Measurements from ENCODE around the gene FAF1. TPM values are rescaled to one million over a fixed set of nuclear protein-coding genes. Genes with fewer than 3 reads are reported as not detected.

Gene FAF1
- total RNA-seq, 1 experiment from 2014 or later = 109 TPM

DNA sequence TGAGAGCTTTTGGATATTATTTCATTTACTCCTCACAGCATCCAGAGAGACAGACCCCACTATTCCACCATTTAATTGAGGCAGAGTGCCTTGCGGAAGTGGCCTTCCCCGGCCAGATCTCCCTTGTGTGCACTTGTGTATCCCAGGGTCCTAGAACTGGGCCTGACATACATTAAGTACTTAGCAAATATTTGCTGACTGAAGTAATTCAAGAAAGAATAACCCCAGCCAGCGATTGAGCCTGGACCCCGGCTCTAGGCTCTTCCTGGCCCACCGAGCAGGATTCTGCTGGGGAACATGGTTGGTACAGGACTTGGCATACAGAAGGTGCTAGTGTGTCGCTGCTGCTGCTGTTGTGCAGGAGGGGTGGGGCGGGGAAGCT lies 545.2 kb downstream of the FAF1 start:
- H3K4me3 ChIP-seq (ENCODE audit: low read depth, low read length, poor library complexity, severe bottlenecking) = no peak overlapping the region
- no peak for DNase-seq (ENCODE audit: low spot score)
- H3K36me3 ChIP-seq (ENCODE audit: insufficient read depth, low read length, poor library complexity, severe bottlenecking) = no peaks in the 10 kb centered on the region
- no peaks in the 10 kb centered on the region for H3K9me3 ChIP-seq (ENCODE audit: low read depth, low read length, poor library complexity, severe bottlenecking)
- TF ChIP-seq, protein P1, sequence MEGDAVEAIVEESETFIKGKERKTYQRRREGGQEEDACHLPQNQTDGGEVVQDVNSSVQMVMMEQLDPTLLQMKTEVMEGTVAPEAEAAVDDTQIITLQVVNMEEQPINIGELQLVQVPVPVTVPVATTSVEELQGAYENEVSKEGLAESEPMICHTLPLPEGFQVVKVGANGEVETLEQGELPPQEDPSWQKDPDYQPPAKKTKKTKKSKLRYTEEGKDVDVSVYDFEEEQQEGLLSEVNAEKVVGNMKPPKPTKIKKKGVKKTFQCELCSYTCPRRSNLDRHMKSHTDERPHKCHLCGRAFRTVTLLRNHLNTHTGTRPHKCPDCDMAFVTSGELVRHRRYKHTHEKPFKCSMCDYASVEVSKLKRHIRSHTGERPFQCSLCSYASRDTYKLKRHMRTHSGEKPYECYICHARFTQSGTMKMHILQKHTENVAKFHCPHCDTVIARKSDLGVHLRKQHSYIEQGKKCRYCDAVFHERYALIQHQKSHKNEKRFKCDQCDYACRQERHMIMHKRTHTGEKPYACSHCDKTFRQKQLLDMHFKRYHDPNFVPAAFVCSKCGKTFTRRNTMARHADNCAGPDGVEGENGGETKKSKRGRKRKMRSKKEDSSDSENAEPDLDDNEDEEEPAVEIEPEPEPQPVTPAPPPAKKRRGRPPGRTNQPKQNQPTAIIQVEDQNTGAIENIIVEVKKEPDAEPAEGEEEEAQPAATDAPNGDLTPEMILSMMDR (conservative IDR thresholded peaks at IDR 0.05; ENCODE audit: low read depth, low read length) = no peak
- TF ChIP-seq EZH2 (IDR thresholded peaks at IDR 0.05; ENCODE audit: borderline replicate concordance, low read depth, low read length, poor library complexity, severe bottlenecking) = no peak
- ChIA-PET POLR2A (ENCODE audit: low non-redundant PET) (no interaction called here), CTCF (no interaction called here)
- intact Hi-C loops (cut with micrococcal nuclease; ENCODE audit: unreplicated experiment) = no loop called here
- no peaks in the 10 kb centered on the region for H3K4me1 ChIP-seq (ENCODE audit: insufficient read depth, low read length, poor library complexity, severe bottlenecking)
- BruUV-seq (replicated peaks) = no TSS peak
- peaks cover 89% of the 10 kb centered on the region for H3K27me3 ChIP-seq (replicated peaks; ENCODE audit: insufficient read depth, low read depth, low read length, poor library complexity)
- no peak overlapping the region for H3K27ac ChIP-seq (ENCODE audit: low read depth, low read length, poor library complexity, severe bottlenecking)

DNA sequence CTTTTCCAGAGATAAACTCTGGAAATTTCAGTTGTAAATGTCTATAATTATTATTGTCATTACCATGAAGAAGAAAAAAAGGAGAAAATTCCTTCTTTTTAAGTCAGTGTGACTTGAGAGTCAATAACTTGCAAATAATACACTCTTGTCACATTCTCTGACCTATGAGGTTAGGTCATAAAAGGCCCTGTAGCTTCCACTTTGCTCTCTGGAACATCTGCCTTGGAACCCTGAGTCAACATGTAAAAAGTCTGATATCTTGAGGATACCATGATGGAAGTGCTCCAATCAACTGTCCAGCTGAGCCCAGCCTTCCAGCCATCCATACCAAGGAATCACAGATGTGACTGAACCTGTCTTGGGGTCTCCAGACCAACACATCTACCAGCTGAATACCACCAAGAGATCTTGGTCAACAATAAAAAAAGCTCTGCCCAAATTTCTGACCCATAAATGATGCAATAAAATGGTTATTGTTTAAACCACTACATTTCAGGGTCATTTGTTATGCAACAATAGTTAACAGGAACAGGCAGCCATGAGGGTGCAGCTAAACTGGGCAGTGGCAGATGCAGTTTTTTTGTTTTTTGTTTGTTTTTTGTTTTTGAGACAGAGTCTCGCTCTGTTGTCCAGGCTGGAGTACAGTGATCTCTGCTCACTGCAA lies 547.1 kb downstream of the FAF1 start:
- ChIA-PET POLR2A (ENCODE audit: low non-redundant PET) (no interaction called here), CTCF (interaction anchor here (0.5 kb wide), 1 partner anchor 208 kb away, joined by 3 read pairs; no protein-coding TSS in a partner anchor)
- H3K27me3 ChIP-seq (replicated peaks; ENCODE audit: insufficient read depth, low read depth, low read length, poor library complexity) = peaks cover 84% of the 10 kb centered on the region

DNA sequence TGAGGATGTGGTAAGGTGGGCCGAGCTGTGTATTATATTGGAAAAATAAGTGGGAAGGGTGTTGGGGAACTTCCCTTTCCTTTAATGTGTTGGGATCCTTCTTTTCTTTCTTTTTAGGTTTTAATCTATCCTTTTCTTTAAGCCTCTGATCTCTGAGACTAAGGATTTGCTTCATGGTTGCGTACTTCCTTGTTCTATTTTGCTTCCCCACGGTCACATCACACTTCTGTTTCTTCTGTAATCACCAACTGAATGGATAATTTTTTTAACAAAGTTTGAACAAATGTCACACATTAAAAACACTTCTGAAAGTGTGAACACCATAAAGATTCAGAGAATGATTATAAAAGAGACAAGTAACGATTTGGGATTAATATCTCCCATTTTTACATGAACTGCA lies 554.3 kb downstream of the FAF1 start:
- CTCF ChIA-PET = no interaction called here
- no TSS peak for BruUV-seq (replicated peaks)
- Histone ChIP-seq H3K4me1 (ENCODE audit: insufficient read depth, low read length, poor library complexity, severe bottlenecking) (no peaks in the 10 kb centered on the region), H3K27ac (ENCODE audit: low read depth, low read length, poor library complexity, severe bottlenecking) (no peak overlapping the region), H3K9me3 (ENCODE audit: low read depth, low read length, poor library complexity, severe bottlenecking) (no peaks in the 10 kb centered on the region), H3K27me3 (replicated peaks; ENCODE audit: insufficient read depth, low read depth, low read length, poor library complexity) (peaks cover 32% of the 10 kb centered on the region), H3K36me3 (ENCODE audit: insufficient read depth, low read length, poor library complexity, severe bottlenecking) (no peaks in the 10 kb centered on the region), H3K4me3 (ENCODE audit: low read depth, low read length, poor library complexity, severe bottlenecking) (no peak overlapping the region)
- no peak for DNase-seq (ENCODE audit: low spot score)
- POLR2A ChIA-PET (ENCODE audit: low non-redundant PET) = no interaction called here
- no peak for TF ChIP-seq EZH2 (IDR thresholded peaks at IDR 0.05; ENCODE audit: borderline replicate concordance, low read depth, low read length, poor library complexity, severe bottlenecking)
- TF ChIP-seq, protein P1 (conservative IDR thresholded peaks at IDR 0.05; ENCODE audit: low read depth, low read length) = no peak
- intact Hi-C loops (cut with micrococcal nuclease; ENCODE audit: unreplicated experiment) = no loop called here

More for the DNA sequence above, 547.1 kb downstream of the FAF1 start:
- no peaks in the 10 kb centered on the region for H3K9me3 ChIP-seq (ENCODE audit: low read depth, low read length, poor library complexity, severe bottlenecking)
- no peak overlapping the region for H3K4me3 ChIP-seq (ENCODE audit: low read depth, low read length, poor library complexity, severe bottlenecking)
- no peak for DNase-seq (ENCODE audit: low spot score)
- intact Hi-C loops (cut with micrococcal nuclease; ENCODE audit: unreplicated experiment) = no loop called here
- H3K27ac ChIP-seq (ENCODE audit: low read depth, low read length, poor library complexity, severe bottlenecking) = no peak overlapping the region
- no TSS peak for BruUV-seq (replicated peaks)
- H3K36me3 ChIP-seq (ENCODE audit: insufficient read depth, low read length, poor library complexity, severe bottlenecking) = no peaks in the 10 kb centered on the region
- no peak for TF ChIP-seq EZH2 (IDR thresholded peaks at IDR 0.05; ENCODE audit: borderline replicate concordance, low read depth, low read length, poor library complexity, severe bottlenecking)
- TF ChIP-seq, protein P1 (conservative IDR thresholded peaks at IDR 0.05; ENCODE audit: low read depth, low read length) = no peak
- no peaks in the 10 kb centered on the region for H3K4me1 ChIP-seq (ENCODE audit: insufficient read depth, low read length, poor library complexity, severe bottlenecking)
